Measurements from ENCODE around the gene BARHL1. TPM values are rescaled to one million over a fixed set of nuclear protein-coding genes. Genes with fewer than 3 reads are reported as not detected.

The BARHL1 gene
- total RNA-seq, 2 experiments from 2014 or later, result not detected

GRCh38 chr9:132631280-132631679 lies 48.9 kb downstream of the BARHL1 start:
- no peak for TF ChIP-seq CTCF (IDR thresholded peaks at IDR 0.05)
- intact Hi-C loops (cut with micrococcal nuclease), result no loop called here
- no peak overlapping the region for H3K27ac Mint-ChIP-seq
- DNase-seq (no peak), ATAC-seq (no peak)
- H3K27me3 Mint-ChIP-seq, result no peaks in the 10 kb centered on the region
- H3K36me3 Mint-ChIP-seq (ENCODE audit: low read depth), result peaks cover 49% of the 10 kb centered on the region
- ChIA-PET CTCF (no interaction called here), POLR2A (interaction anchor here (1.5 kb wide), 1 partner anchor 9 kb away, joined by 3 read pairs; no protein-coding TSS in a partner anchor)
- no peaks in the 10 kb centered on the region for H3K4me1 Mint-ChIP-seq (ENCODE audit: low read depth)
- H3K9me3 Mint-ChIP-seq, result no peaks in the 10 kb centered on the region
- no peak overlapping the region for H3K4me3 Mint-ChIP-seq

DNA sequence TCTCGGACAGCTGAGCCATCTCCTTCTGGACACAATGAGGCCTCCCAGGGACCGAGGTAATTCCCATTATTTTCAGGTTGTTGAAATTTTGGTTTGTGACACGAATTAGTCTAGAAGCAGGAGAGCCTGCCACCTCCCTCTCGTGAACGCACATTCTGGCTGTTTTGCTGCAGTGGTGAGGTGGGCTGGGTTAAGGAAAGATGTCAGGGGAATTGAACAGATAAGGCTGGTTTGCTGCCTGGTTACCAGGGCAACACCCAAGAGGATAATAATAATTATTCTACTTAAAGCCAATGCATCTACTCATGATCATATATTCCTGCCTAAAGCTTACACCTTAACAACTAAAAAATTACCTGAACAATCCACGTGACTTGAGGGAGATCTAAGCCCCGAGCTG lies 49.3 kb downstream of the BARHL1 start:
- ChIA-PET POLR2A (interaction anchor here (0.9 to 1.5 kb wide), 2 partner anchors 9 to 27 kb away, joined by 3 read pairs; no protein-coding TSS in a partner anchor), CTCF (interaction anchor here (0.6 kb wide), 1 partner anchor 18 kb away, joined by 3 read pairs; no protein-coding TSS in a partner anchor)

GRCh38 chr9:132632413-132633129 lies 50.2 kb downstream of the BARHL1 start:
- no peak for TF ChIP-seq CTCF (IDR thresholded peaks at IDR 0.05)
- H3K4me3 Mint-ChIP-seq, result no peak overlapping the region
- no peak overlapping the region for H3K27ac Mint-ChIP-seq
- DNase-seq, result no peak
- no peaks in the 10 kb centered on the region for H3K4me1 Mint-ChIP-seq (ENCODE audit: low read depth)
- no peak for ATAC-seq
- intact Hi-C loops (cut with micrococcal nuclease), result no loop called here
- no peaks in the 10 kb centered on the region for H3K9me3 Mint-ChIP-seq
- peaks cover 44% of the 10 kb centered on the region for H3K36me3 Mint-ChIP-seq (ENCODE audit: low read depth)
- ChIA-PET POLR2A (interaction anchor here (0.9 to 1.5 kb wide), 2 partner anchors 10 to 26 kb away, joined by 3 read pairs; no protein-coding TSS in a partner anchor), CTCF (interaction anchor here (0.6 to 1.3 kb wide), 3 partner anchors 11 to 373 kb away, joined by 3 to 4 read pairs (median 3); no protein-coding TSS in a partner anchor)
- no peaks in the 10 kb centered on the region for H3K27me3 Mint-ChIP-seq

More for the DNA sequence above, 49.3 kb downstream of the BARHL1 start:
- H3K27ac Mint-ChIP-seq, result no peak overlapping the region
- no peaks in the 10 kb centered on the region for H3K4me1 Mint-ChIP-seq (ENCODE audit: low read depth)
- intact Hi-C loops (cut with micrococcal nuclease), result no loop called here
- DNase-seq (no peak), ATAC-seq (no peak)
- no peak for TF ChIP-seq CTCF (IDR thresholded peaks at IDR 0.05)
- no peaks in the 10 kb centered on the region for H3K9me3 Mint-ChIP-seq
- H3K4me3 Mint-ChIP-seq, result no peak overlapping the region
- peaks cover 48% of the 10 kb centered on the region for H3K36me3 Mint-ChIP-seq (ENCODE audit: low read depth)
- H3K27me3 Mint-ChIP-seq, result no peaks in the 10 kb centered on the region

DNA sequence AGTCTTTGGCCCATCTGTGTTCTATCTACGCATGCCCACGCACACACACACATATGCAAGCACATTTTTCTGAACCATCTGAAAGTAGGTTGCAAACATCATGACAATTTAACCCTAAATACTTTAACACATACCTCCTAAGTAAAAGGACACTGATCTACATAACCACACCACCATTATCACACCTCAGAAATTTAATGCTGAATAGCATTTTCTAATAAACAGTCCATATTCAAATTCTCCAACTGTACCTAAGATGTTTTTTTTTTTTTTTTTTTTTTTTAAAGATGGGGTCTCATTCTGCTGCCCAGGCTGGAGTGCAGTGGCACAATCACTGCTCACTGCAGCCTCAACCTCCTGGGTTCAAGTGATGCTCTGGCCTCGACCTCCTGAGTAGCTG lies 51.9 kb downstream of the BARHL1 start:
- H3K4me1 Mint-ChIP-seq (ENCODE audit: low read depth), result no peaks in the 10 kb centered on the region
- TF ChIP-seq CTCF (IDR thresholded peaks at IDR 0.05), result no peak
- DNase-seq, result no peak
- CTCF ChIA-PET, result no interaction called here
- no peak for ATAC-seq
- no peak overlapping the region for H3K27ac Mint-ChIP-seq
- POLR2A ChIA-PET, result no interaction called here
- peaks cover 41% of the 10 kb centered on the region for H3K36me3 Mint-ChIP-seq (ENCODE audit: low read depth)
- intact Hi-C loops (cut with micrococcal nuclease), result no loop called here
- no peaks in the 10 kb centered on the region for H3K27me3 Mint-ChIP-seq
- H3K9me3 Mint-ChIP-seq, result no peaks in the 10 kb centered on the region
- H3K4me3 Mint-ChIP-seq, result no peak overlapping the region

DNA sequence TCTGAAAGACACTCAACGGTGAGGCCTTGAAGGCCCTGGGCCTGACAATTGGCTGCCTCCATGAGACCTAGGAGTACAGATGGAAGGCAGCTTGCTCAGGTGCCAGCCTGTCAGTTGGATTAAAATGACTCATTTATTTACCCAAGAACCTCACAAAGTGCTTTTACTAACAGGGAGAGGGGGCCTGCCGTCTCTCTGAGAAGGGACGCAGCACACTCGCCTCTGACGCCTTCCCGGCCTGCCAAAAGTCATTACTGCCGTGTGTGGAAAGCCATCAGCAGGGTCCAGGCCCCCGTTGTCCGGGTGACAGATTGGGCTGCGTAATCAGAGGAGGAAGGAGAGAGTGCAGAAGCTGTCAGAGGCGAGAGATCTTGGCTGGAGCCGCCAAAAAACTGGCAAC lies 54.9 kb downstream of the BARHL1 start:
- no peak for DNase-seq
- ATAC-seq, result no peak
- Mint-ChIP-seq H3K27me3 (no peaks in the 10 kb centered on the region), H3K4me1 (ENCODE audit: low read depth) (no peaks in the 10 kb centered on the region), H3K9me3 (no peaks in the 10 kb centered on the region), H3K4me3 (no peak overlapping the region), H3K27ac (no peak overlapping the region), H3K36me3 (ENCODE audit: low read depth) (peaks cover 29% of the 10 kb centered on the region)
- ChIA-PET POLR2A (no interaction called here), CTCF (interaction anchor here (0.6 to 1.7 kb wide), 2 partner anchors 14 to 61 kb away, joined by 3 to 5 read pairs; no protein-coding TSS in a partner anchor)
- intact Hi-C loops (cut with micrococcal nuclease), result no loop called here
- no peak for TF ChIP-seq CTCF (IDR thresholded peaks at IDR 0.05)
